HFFc6 (cell line): ENCODE data around the gene LENG9. TPM values are rescaled to one million over a fixed set of nuclear protein-coding genes. Genes with fewer than 3 reads are reported as not detected.

Experiments used
- DNase-seq: peaks from one replicate; pipeline ENCODE4 v3.0.0-alpha.2; 2018
- H3K27ac Mint-ChIP-seq: 2 replicates; pipeline ENCODE4 v1.8.0; 2020; ENCODE audit warnings: mild to moderate bottlenecking, mixed read lengths
- H3K27me3 Mint-ChIP-seq: 2 replicates; pipeline ENCODE4 v1.8.0; 2021; ENCODE audit warnings: mild to moderate bottlenecking, moderate library complexity, mixed read lengths; ENCODE audit not compliant: insufficient read depth
- H3K36me3 Mint-ChIP-seq: 2 replicates; pipeline ENCODE4 v1.8.0; 2021; ENCODE audit warnings: low read depth, mixed read lengths
- H3K4me1 Mint-ChIP-seq: 2 replicates; pipeline ENCODE4 v1.8.0; 2020; ENCODE audit warnings: low read depth, mixed read lengths
- H3K4me3 Mint-ChIP-seq: 2 replicates; pipeline ENCODE4 v1.8.0; 2020; ENCODE audit warnings: mild to moderate bottlenecking, moderate library complexity, mixed read lengths
- H3K9me3 Mint-ChIP-seq: 2 replicates; pipeline ENCODE4 v1.8.0; 2020; ENCODE audit warnings: mild to moderate bottlenecking, mixed read lengths
- total RNA-seq, 6 experiments: library from RNA; stranded (reverse); fragmentation: NEBNext Ultra II Directional; extraction: Animal tissue kit (Norgen Biotek cat#: 25700); gene quantifications; 2 replicates in 1 of 6; 3 replicates in 5 of 6; pipeline ENCODE4 v1.2.3, GENCODE V29; 2021
- TF ChIP-seq, protein P1 (sequence below): fragments of 200-600 bp; sonication (generic); IDR thresholded peaks from 2 replicates; pipeline ENCODE4 v1.5.0; 2021; ENCODE audit warnings: antibody characterized with exemption, mild to moderate bottlenecking

The LENG9 gene
- total RNA-seq, 6 experiments from 2014 or later: 3.0 to 4.0 (median 3.6) TPM

DNA sequence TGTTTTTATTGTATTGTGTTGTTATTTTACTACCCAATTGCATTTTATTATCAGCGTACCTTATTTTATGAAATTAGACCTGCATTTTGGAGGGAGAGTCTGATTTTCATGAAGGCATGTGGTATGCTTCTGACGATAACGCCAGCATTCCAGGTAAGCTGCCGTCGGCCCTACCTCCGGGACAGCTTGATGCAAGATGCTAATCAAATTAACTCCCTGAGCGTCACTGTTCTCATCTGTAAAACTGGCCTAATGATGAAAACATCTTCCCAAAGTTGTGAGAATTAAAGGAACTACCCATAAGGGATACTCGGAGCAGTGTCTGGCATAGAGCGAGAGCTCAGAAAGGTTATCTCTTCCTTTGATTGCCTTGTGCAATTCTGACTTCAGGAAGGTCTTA is 26.2 kb upstream of the LENG9 start:
- H3K4me1 Mint-ChIP-seq: no peaks in the 10 kb centered on the region; the same call in 1 of the 2 replicates
- peaks cover 8% of the 10 kb centered on the region; the same call in 1 of the 2 replicates for H3K9me3 Mint-ChIP-seq
- TF ChIP-seq, protein P1, sequence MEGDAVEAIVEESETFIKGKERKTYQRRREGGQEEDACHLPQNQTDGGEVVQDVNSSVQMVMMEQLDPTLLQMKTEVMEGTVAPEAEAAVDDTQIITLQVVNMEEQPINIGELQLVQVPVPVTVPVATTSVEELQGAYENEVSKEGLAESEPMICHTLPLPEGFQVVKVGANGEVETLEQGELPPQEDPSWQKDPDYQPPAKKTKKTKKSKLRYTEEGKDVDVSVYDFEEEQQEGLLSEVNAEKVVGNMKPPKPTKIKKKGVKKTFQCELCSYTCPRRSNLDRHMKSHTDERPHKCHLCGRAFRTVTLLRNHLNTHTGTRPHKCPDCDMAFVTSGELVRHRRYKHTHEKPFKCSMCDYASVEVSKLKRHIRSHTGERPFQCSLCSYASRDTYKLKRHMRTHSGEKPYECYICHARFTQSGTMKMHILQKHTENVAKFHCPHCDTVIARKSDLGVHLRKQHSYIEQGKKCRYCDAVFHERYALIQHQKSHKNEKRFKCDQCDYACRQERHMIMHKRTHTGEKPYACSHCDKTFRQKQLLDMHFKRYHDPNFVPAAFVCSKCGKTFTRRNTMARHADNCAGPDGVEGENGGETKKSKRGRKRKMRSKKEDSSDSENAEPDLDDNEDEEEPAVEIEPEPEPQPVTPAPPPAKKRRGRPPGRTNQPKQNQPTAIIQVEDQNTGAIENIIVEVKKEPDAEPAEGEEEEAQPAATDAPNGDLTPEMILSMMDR: no peak
- DNase-seq: no peak
- H3K4me3 Mint-ChIP-seq: no peak overlapping the region
- H3K36me3 Mint-ChIP-seq: no peaks in the 10 kb centered on the region
- H3K27me3 Mint-ChIP-seq: peaks cover 20% of the 10 kb centered on the region
- H3K27ac Mint-ChIP-seq: no peak overlapping the region

DNA sequence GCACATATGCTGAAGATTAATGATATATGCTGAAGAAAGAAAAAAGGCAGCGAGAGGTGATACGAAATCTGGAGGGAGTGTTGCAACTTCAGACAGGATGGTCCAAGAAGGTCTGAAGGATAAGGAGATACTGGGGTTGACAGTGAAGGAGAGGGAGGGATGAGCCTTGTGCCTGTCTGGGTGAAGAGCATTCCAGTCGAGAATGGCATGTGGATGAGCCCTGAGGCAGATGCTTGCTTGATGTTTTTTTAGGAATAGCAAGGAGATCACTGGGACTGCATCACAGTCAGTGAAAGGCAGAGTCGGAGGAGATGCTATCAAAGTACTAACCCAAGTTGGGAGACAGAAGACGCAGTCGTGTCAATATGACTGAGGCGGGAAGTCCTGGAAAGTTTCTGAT is 25.8 kb upstream of the LENG9 start:
- TF ChIP-seq, protein P1: no peak
- Mint-ChIP-seq H3K4me1 (no peaks in the 10 kb centered on the region; the same call in 1 of the 2 replicates), H3K9me3 (peaks cover 8% of the 10 kb centered on the region; the same call in 1 of the 2 replicates), H3K27me3 (peaks cover 20% of the 10 kb centered on the region), H3K27ac (no peak overlapping the region), H3K36me3 (no peaks in the 10 kb centered on the region), H3K4me3 (no peak overlapping the region)
- no peak for DNase-seq

GRCh38 chr19:54485851-54486250 is 22.3 kb upstream of the LENG9 start:
- Mint-ChIP-seq H3K27ac (no peak overlapping the region), H3K36me3 (no peaks in the 10 kb centered on the region), H3K27me3 (peaks cover 13% of the 10 kb centered on the region), H3K4me3 (no peak overlapping the region), H3K9me3 (no peaks in the 10 kb centered on the region), H3K4me1 (no peaks in the 10 kb centered on the region)
- no peak for DNase-seq
- TF ChIP-seq, protein P1: no peak

DNA sequence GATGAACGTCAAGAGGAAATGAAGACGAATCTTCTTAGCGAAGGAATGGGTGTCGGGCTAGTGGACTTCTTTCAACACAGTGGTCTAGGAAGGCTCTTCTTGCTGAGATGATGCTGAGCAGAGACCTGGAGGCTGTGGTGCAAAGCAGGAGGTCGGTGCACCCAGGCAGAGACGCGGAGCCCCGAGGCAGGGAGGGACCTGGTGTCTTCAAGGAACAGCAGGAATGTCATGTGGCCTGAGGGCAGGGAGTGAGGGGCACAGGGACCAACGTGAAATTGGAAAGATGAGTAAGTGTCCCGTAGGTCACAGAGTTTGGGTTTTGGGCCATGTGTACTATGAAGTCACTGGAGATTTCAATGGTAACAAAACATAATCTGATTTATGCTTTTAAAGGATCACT is 20.9 kb upstream of the LENG9 start:
- TF ChIP-seq, protein P1: no peak
- H3K4me3 Mint-ChIP-seq: no peak overlapping the region
- peaks cover 11% of the 10 kb centered on the region for H3K27me3 Mint-ChIP-seq
- no peaks in the 10 kb centered on the region; the same call in 1 of the 2 replicates for H3K4me1 Mint-ChIP-seq
- H3K9me3 Mint-ChIP-seq: no peaks in the 10 kb centered on the region
- H3K36me3 Mint-ChIP-seq: no peaks in the 10 kb centered on the region
- no peak overlapping the region for H3K27ac Mint-ChIP-seq
- DNase-seq: no peak

GRCh38 chr19:54482889-54483288 is 19.3 kb upstream of the LENG9 start:
- TF ChIP-seq, protein P1: no peak

More at GRCh38 chr19:54482889-54483288, 19.3 kb upstream of the LENG9 start:
- Mint-ChIP-seq H3K27ac (no peak overlapping the region), H3K4me1 (no peaks in the 10 kb centered on the region; the same call in 1 of the 2 replicates), H3K4me3 (no peak overlapping the region), H3K36me3 (no peaks in the 10 kb centered on the region), H3K9me3 (no peaks in the 10 kb centered on the region), H3K27me3 (peaks cover 11% of the 10 kb centered on the region)
- DNase-seq: no peak
